Iris pigment epithelial cell (primary cell): ENCODE results near the gene L1TD1.
A peak's percentile ranks its signal among the peaks of the same experiment; 100 is the strongest.
"Not testable (repeated sequence)": the region's sequence is repeated elsewhere in the genome, so short reads cannot be mapped to it uniquely, and the experiment has no call there.

Source experiments
- DNase-seq: peaks from one replicate; pipeline ENCODE4 v3.0.0-alpha.2; 2011; ENCODE audit warnings: low read depth

Gene L1TD1

DNA sequence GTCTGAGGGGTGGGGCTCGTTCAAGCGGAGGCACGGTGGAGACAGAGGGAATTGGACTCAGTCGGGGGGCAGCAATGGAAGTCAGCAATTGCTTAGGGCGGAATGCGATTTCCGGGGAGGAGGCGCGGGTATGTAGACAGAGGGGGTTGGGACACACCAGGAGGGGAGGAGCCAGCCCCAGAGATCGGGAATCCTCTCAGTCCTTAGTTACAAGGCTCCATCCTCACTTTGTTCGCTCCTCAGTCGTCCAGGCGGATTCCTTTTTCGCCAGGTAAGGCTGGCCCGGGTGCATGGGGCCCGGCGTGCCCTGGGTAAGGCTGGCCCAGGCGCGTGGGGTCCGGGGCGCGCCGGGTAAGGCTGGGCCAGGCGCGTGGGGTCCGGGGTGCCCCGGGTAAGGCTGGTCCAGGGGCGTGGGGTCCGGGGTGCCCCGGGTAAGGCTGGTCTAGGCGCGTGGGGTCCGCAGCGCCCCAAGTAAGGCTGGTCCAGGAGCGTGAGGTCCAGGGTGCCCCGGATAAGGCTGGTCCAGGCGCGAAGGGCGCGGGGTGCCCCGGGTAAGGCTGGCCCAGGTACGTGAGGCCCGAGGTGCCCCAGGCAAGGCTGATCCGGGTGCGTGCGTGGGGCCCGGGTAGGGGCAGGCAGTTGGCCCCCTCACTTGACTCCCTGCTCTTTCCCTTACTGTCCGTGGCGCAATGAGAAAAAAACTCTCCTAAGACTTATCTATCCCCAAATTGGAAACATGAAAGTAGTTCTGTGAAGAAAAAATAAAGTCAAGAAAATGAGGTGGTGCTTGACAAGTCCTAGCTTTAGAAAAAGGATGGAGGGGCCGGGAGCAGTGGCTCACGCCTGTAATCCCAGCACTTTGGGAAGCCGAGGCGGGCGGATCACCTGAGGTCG is at the start of gene L1TD1:
Gene L1TD1, plus strand, starts transcription at position 199 of the 894 bp plus-strand sequence. CDS start 11,780 bp downstream, outside the sequence.
- no peak for DNase-seq

DNA sequence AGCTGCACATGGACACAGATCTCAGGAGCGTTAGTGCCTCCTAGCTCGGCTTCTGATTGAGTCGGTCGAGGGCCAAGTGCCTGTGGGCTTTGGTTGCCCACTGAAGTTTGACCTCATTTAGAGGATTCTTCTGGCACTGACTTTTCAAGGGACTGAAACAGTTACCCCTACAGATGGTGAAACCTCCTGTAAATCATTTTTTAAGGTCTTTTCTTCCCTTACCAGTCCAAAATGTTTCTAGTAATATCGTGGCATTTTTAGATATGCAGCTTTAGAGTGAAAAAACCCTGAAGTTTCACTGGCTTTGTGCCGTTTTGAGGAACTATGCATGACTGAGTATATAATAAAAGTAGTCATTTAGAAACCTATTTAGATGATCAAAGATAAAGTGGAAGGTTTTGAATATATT is 34.7 kb upstream of the L1TD1 start:
- DNase-seq = no peak

DNA sequence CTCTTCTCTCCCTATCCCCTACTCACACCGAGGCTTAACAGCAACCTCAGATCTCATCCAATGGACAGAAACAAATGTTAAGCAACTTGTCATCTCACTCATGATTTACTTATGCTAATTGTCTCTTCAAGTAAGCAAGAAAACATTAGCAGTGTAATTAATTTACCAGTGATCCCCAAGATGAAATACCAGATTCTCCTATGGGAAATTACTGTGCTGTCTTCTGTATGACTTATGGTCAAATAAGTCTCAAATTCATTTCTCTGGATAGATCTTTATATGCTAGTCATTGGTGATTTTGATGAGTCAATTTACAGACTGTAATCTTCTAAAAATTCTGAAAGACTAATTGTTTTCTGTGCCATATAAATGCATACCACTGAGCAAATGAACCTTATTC is 32.9 kb upstream of the L1TD1 start:
- DNase-seq = no peak

GRCh38 chr1:62170380-62170779 is 24.3 kb upstream of the L1TD1 start:
- DNase-seq = not testable (repeated sequence)

GRCh38 chr1:62175568-62176179 is 19.0 kb upstream of the L1TD1 start:
- DNase-seq = peak; percentile 46

DNA sequence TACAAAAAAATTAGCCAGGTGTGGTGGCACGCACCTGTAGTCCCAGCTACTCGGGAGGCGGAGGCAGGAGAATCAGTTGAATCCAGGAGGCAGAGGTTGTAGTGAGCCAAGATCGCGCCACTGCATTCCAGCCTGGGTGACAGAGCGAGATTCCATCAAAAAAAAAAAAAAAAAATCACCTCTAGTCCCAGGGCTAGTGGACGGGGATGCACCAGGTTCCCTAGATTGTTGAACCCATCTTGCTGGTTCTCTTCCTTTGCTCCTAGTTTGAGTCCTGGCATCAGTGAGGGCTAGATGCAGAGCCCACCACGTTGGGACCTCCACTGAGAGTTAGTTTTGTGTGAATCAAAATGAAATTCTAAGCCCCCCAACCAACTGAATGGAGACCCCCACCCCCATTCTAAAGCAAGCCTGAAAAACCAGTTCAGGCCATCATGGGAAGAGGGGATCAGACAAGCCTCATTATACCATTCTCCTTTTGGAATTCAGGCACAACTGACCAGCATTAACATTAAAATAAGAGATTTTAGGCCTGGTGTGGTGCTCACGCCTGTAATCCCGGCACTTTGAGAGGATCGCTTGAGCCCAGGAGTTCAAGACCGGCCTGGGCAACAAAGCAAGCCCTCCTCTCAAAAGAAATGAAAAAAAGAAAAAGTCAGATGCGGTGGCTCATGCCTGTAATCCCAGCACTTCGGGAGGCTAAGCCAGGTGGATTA is 17.9 kb upstream of the L1TD1 start:
- DNase-seq = no peak

DNA sequence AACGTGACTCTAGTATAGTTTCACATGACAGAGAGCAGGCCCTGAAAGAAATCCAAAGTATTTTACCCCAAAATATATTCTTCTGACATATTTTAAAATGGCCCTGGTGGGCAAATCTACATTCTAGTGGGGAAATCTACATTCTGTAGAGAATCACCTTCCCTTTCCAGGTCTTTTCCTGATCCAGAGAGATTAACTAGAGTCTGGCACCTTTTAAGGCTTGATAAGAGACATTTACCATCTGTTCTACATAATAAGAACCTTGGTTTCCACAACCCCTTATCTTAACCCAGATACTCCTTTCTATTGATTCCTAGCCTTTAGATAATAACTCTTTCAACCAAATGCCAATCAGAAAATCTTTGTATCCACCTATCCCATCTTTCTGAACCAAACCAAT is 17.0 kb upstream of the L1TD1 start:
- DNase-seq = no peak

- DNase-seq = no peak
These were observed 16.3 kb upstream of the L1TD1 start for GRCh38 chr1:62178372-62178771.

DNA sequence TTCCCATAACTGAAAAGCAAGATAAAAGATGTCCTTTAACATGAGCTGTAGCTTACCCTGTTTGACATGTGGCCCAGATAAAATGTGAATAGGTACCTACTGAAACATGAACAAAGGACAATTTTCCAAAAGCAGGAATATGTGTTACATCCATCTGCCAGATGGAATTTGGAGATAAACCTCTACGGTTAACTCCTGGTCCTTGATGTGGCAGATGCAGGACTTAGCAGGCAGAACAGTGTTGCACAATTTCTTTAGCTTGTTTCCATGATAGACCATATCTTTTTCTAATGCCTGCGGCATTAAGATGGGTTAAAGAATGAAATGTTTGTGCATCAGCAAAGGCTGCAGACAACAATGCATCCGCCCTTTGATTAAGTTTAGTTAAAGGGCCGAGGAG is 14.6 kb upstream of the L1TD1 start:
- not testable (repeated sequence) for DNase-seq

DNA sequence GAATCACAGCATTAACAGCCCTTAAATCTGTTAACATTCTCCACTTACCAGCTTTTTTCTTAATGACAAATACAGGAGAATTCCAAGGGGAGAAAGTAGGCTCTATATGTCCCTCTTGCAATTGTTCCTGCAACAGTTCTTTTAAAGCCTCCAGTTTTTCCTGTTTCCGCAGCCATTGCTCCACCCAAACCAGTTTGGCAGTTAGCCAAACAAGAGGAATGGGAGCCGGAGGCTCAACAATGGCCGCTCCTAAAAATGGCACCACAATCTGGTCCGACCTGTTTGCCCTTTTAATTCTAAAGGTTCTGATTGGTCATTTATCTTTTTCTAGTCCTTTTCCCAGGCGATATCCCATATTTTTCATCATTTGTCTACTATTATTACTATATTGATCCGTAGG is 14.0 kb upstream of the L1TD1 start:
- no peak for DNase-seq

GRCh38 chr1:62181532-62181931 is 13.1 kb upstream of the L1TD1 start:
- DNase-seq = no peak

GRCh38 chr1:62182157-62182556 is 12.5 kb upstream of the L1TD1 start:
- not testable (repeated sequence) for DNase-seq

GRCh38 chr1:62183164-62184020 is 11.3 kb upstream of the L1TD1 start:
- not testable (repeated sequence) for DNase-seq

DNA sequence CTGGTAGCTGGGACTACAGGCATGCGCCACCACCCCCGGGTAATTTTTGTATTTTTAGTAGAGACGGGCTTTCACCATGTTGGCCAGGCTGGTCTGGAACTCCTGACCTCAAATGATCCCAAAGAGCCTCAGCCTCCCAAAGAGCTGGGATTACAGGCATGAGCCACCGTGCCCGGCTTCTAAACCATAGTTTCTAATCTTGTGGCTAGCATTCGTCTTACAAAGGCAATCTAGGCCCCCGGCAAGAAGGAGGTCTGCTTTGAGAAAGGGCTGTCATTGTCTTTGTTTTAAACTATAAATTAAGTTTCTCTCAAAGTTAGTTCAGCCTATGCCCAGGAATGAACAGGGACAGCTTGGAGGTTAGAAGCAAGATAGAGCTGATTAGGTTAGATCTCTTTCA is 10.3 kb upstream of the L1TD1 start:
- DNase-seq = no peak

GRCh38 chr1:62185233-62185632 is 9.4 kb upstream of the L1TD1 start:
- peak; percentile 3 for DNase-seq

DNA sequence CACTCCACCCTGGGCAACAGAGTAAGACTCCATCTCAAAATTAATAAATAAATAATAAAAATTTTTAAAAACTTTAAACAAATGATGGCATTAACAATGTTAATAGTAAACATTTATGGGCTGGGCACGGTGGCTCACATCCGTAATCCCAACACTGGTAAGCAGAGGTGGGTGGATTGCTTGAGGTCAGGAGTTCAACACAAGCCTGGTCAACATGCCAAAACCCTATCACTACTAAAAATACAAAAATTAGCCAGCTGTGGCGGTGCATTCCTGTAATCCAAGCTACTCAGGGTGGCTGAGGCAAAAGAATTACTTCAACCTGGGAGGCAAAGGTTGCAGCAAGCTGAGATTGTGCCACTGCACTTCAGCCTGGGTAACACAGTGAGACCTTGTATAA is 9.0 kb upstream of the L1TD1 start:
- no peak for DNase-seq

DNA sequence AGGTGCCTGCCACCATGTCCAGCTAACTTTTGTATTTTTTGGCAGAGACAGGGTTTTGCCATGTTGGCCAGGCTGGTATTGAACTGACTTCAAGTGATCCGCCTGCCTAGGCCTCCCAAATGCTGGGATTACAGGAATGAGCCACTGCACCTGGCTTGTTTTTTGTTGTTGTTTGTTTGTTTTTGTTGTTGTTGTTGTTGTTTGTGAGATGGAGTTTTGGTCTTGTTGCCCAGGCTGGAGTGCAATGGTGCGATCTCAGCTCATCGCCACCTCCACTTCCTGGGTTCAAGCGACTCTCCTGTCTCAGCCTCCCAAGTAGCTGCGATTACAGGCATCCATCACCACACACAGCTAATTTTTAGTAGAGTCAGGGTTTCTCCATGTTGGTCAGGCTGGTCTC is 7.1 kb upstream of the L1TD1 start:
- DNase-seq = no peak

DNA sequence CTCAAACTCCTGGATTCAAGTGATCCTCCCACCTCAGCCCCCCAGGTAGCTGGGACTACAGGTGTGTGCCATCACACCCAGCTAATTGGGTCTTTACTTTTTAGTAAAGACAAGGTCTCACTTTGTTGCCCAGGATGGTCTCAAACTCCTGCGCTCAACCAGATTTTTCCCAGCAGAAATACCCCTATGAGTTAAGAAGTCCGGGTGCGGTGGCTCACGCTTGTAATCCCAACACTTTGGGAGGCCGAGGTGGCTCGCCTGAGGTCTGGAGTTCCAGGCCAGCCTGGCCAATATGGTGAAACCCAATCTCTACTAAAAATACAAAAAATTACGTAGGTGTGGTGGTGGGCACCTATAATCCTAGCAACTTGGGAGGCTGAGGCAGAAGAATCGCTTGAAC is 6.5 kb upstream of the L1TD1 start:
- no peak for DNase-seq

DNA sequence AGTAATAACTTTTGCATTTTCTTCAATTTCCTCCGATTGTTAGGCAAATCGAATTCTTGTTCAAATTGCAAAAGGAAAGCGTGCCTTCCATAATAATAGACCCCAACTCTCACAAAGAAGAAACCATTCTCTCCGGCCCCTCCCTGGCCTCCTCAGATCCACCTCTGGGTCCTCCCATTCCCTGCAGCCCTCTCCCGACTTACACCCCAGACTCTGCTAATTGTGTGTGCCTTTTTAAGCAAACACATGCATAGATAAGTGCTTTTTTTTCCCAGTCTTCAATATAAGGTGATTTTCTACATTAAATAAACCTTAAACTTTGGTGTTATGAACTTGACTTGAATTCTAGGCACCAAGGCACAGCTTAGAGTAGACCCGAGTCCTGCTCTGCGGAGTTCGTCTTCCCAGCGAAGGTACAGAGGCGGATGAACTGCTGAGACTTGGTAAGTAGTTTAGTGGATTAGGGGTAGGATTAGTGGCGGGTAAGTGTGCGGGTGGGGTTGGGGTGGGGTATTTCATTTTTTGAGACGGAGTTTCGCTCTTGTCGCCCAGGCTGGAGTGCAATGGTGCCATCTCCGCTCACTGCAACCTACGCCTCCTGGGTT is 1.5 kb downstream of the L1TD1 start:
- DNase-seq = no peak

GRCh38 chr1:62198069-62198780 is 3.6 kb downstream of the L1TD1 start:
- DNase-seq = no peak

DNA sequence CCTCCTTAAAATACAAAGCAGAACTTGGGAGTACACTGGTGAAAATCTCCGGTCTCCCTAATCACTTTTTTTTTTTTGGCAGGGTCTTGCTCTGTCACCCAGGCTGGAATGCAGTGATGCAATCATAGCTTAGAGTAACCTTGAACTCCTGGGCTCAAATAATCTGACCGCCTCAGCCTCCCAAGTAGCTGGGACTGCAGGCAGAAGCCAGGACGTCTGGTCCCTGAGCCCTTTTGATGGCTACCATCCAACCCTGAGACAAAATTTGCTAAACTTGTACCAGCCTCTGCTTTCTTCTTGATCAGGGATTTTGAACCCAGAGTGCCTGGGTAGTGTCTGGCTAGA is 4.1 kb downstream of the L1TD1 start:
- peak; percentile 4 for DNase-seq
